Measurements from ENCODE around the gene CAMSAP3.
"Not testable (repeated sequence)": the region's sequence is repeated elsewhere in the genome, so short reads cannot be mapped to it uniquely, and the experiment has no call there.

CAMSAP3 gene

GRCh38 chr19:7595466-7596133, at the start of gene CAMSAP3:
Gene CAMSAP3, plus strand, starts transcription at chr19:7595863. Its CDS starts 140 bp downstream, at chr19:7596003.
- DNase-seq (ENCODE audit: low read depth): no peak

DNA sequence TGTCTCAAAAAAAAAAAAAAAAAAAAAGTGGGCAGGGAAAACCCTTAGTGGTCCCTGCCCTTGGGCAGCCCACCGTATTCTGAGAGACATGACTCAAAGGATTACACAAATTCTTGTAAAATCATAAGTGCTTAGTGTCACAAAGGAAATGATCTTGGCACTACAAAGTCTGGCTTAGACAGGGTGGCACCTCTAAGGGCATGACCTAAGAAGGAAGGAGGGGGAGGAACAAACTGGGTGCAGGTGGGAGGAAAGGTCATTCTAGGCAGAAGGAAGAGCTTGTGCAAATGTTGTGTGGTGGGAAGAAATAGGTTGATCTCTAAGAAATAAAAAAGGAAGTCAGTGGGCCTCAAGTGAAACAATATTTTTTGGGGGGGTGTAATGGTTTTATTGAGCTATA, 49.8 kb upstream of the CAMSAP3 start:
- DNase-seq (ENCODE audit: low read depth): no peak

DNA sequence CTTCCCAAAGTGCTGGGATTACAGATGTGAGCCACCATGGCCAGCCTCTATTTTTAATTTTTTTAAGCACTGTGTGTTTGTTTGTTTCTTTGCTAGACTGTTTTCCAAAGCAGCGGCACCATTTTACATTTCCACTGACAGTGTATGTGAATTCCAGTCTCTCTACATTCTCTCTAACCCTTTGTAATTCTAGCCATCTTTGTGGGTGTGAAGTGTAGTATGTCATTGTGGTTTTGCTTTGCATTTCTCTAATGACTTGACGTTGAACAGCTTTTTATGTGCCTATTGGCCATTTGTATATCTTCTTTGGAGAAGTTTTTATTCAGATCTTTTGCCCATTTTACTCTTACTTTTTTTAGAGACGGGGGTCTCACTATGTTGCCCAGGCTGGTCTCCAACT, 48.5 kb upstream of the CAMSAP3 start:
- no peak for DNase-seq (ENCODE audit: low read depth)

GRCh38 chr19:7549429-7550148, 46.1 kb upstream of the CAMSAP3 start:
- no peak for DNase-seq (ENCODE audit: low read depth)

DNA sequence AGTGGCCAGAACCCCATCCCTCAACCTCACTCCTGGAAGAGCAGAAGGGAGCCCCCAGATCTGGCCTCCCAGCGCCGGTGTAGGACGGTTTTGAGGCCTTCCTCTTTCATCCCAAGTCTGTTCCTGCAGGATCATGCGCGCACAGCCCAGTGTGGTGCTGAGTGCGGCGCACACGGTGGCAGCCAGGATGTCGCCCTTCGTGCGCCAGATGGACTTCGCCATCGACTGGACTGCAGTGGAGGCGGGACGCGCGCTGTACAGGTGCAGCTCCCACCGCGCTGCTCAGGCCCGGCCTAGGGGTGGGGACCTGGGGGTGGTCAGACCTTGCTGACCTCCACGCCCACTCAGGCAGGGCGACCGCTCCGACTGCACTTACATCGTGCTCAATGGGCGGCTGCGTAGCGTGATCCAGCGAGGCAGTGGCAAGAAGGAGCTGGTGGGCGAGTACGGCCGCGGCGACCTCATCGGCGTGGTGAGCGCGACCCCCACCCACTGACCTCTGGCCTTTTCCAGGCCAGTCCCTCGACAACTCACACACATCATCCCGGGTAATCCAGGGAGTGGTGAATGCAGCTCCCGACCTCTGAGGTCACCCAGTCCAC, 45.4 kb upstream of the CAMSAP3 start:
- no peak for DNase-seq (ENCODE audit: low read depth)

DNA sequence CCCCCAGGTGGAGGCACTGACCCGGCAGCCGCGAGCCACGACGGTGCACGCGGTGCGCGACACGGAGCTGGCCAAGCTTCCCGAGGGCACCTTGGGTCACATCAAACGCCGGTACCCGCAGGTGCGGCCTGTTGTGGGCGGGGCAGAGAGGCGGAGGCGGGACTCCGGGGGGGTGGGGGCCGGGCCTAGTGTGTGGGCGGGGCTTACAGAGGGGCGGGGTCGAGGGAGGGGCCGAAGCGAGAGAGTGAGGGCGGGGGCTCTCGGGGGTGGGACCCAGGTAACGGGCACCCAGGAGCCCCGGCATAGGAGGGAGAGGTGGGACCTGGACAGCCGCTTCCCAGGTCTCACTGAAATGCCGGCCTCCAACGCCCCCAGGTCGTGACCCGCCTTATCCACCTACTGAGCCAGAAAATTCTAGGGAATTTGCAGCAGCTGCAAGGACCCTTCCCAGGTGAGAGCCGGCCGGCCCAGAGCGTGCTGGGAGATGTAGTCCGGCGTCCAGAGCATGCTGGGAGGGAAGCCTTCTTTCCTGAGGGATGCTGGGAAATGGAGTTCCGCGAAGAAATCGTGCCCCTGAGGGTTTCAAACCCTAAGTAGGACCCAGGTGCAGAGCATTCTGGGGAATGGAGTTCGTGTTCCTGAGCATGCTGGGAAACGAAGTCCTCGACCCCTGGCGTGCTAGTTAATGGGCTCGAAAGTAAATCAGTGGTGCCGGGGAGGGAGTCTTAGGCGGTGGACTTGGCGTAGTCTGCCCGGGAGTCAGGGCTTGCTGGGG, 44.5 kb upstream of the CAMSAP3 start:
- peak; percentile 52 for DNase-seq (ENCODE audit: low read depth)

GRCh38 chr19:7552781-7553180, 42.9 kb upstream of the CAMSAP3 start:
- DNase-seq (ENCODE audit: low read depth): no peak

GRCh38 chr19:7554565-7554964, 41.1 kb upstream of the CAMSAP3 start:
- DNase-seq (ENCODE audit: low read depth): no peak

DNA sequence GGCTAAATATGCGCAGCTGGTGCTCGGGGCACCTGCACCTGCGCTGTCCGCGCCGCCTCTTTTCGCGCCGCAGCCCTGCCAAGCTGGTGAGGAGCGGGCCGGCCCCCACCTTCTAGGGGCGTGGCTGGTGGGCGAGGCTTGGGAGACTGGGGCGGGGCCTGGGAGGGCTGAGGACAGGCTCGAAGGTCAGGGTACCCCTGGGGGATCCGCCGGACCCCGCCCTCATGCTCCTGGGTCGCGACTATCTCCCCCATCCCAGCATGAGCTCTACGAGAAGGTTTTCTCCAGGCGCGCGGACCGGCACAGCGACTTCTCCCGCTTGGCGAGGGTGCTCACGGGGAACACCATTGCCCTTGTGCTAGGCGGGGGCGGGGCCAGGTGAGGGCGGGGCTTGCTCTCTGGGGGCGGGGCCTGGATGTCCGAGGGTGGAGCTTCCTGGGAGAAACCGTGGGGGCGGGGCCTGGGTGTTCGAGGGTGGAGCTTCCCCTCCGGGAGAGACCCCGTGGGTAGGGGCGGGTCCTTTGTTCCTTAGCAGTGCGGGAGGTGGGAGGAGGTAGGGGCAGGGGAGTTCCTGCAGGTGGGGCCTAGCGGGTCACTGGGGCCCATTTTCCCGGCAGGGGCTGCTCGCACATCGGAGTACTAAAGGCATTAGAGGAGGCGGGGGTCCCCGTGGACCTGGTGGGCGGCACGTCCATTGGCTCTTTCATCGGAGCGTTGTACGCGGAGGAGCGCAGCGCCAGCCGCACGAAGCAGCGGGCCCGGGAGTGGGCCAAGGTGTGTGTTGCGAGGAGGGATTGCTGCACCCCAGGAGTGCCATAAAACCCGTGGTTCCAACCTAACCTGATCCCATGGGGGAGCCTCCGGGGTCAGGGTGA, 40.4 kb upstream of the CAMSAP3 start:
- DNase-seq (ENCODE audit: low read depth): peak; percentile 30

DNA sequence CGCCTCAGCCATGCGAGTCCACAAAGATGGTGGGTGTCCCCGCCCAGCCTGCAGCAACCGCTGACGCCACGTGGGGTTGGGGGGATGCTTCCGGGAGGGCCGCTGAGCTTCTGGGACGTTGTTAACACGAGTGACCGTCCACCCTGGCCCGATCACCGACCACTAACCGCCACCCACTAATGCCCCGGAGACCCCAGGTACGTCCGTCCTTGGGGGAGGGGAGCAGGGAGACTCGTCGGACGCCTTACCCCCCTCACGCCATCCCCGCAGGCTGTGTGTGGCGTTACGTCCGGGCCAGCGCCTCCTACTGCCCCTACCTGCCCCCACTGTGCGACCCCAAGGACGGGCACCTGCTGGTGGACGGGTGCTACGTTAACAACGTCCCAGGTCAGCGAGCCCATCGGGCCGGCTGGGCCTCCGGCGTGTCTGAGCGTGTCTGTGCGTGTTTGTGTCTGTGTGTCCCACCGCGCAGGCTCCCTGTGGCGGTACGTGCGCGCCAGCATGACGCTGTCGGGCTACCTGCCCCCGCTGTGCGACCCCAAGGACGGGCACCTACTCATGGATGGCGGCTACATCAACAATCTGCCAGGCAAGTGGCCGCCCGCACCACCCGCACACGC, 38.9 kb upstream of the CAMSAP3 start:
- DNase-seq (ENCODE audit: low read depth): no peak

DNA sequence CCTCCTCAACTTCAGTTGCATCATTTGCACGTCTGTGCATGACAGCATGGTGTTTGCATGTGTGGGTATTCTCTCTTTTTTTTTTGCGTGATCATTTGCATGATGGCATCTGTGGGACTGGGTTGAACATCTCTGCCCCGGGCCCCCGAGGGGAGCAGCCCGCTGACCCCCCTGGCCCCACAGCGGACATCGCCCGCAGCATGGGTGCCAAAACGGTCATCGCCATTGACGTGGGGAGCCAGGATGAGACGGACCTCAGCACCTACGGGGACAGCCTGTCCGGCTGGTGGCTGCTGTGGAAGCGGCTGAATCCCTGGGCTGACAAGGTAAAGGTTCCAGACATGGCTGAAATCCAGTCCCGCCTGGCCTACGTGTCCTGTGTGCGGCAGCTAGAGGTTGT, 37.0 kb upstream of the CAMSAP3 start:
- DNase-seq (ENCODE audit: low read depth): no peak

DNA sequence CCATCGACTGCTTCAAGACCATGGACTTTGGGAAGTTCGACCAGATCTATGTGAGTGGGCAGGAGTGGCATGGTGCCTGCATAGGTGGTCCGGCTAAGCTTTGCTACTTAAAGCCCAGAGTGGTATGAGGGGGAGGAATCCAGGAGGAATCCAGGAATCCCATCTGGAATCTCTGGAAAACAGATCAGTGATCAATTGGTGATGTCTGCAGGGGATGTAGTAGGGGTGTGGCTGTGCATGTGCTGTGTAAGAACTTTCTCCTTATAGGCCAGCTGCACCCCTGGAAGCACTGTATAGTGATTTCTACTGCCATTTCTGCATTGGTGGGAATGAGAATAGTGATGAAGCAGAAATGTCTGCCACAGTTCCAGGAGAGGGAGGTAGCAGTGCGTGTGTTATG, 36.6 kb upstream of the CAMSAP3 start:
- DNase-seq (ENCODE audit: low read depth): no peak

GRCh38 chr19:7560255-7560654, 35.4 kb upstream of the CAMSAP3 start:
- DNase-seq (ENCODE audit: low read depth): no peak

- no peak for DNase-seq (ENCODE audit: low read depth)
Measured at GRCh38 chr19:7561325-7561724, 34.3 kb upstream of the CAMSAP3 start.

DNA sequence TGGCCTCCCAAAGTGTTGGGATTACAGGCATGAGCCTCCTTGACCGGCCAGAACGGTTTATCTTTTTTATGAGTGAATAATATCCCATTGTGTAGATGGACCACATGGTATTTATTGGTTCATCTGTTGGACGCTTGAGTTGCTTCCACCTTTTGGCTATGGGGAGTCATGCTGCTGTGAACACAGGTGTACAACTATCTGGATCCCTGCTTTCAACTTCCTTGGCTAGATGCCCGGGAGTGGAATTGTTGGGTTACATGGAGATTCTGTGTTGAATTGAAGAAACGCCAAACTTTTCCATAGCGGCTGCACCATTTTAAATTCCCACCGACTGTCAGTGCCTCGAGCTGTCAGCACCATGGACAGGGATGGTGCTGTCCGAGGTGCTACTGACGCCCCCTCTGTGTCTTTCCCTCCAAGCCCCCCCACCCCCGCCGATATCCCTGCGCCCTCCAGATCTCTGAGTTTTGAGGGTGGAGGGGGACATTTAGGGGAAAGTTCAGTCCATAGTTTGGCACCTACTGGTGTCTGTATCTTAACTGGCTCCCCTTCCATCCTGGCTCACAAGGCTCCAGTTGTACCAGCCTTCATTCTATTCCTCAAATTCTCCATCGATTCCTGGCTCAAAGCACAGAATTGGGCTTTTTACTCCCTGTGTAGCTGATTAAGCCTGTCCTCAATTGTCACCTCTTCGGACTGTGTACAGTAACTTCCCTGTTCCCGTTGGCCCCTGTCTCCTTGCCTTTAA, 32.8 kb upstream of the CAMSAP3 start:
- DNase-seq (ENCODE audit: low read depth): no peak

GRCh38 chr19:7564866-7565265, 30.8 kb upstream of the CAMSAP3 start:
- DNase-seq (ENCODE audit: low read depth): no peak

GRCh38 chr19:7565332-7565731, 30.3 kb upstream of the CAMSAP3 start:
- DNase-seq (ENCODE audit: low read depth): no peak

- no peak for DNase-seq (ENCODE audit: low read depth)
Measured at GRCh38 chr19:7570761-7571160, 24.9 kb upstream of the CAMSAP3 start.

- DNase-seq (ENCODE audit: low read depth): peak; percentile 62
Measured at GRCh38 chr19:7575434-7576040, 20.1 kb upstream of the CAMSAP3 start.

GRCh38 chr19:7577422-7577821, 18.2 kb upstream of the CAMSAP3 start:
- not testable (repeated sequence) for DNase-seq (ENCODE audit: low read depth)
